ENCODE measurements around the gene SLC25A38.
"Not testable (repeated sequence)": the region's sequence is repeated elsewhere in the genome, so short reads cannot be mapped to it uniquely, and the experiment has no call there.

DNA sequence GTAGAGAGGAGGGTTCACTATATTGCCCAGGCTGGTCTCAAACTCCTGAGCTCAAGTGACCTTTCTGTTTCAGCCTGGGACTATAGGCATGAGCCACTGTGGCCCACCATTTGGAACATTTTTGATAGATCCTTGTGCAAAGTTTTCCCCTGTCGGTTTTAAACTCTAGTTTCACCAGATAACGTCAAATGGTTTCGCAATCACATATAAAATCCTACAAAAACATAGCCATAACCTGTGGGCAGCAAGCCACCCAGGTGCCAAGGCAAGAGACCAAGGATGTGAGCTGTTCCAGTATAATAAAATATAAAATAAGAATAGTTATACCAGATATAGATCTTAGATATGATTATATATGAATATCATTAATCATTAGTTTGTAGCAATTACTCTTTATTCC lies 33.8 kb downstream of the SLC25A38 start:
- TF ChIP-seq, protein P1, sequence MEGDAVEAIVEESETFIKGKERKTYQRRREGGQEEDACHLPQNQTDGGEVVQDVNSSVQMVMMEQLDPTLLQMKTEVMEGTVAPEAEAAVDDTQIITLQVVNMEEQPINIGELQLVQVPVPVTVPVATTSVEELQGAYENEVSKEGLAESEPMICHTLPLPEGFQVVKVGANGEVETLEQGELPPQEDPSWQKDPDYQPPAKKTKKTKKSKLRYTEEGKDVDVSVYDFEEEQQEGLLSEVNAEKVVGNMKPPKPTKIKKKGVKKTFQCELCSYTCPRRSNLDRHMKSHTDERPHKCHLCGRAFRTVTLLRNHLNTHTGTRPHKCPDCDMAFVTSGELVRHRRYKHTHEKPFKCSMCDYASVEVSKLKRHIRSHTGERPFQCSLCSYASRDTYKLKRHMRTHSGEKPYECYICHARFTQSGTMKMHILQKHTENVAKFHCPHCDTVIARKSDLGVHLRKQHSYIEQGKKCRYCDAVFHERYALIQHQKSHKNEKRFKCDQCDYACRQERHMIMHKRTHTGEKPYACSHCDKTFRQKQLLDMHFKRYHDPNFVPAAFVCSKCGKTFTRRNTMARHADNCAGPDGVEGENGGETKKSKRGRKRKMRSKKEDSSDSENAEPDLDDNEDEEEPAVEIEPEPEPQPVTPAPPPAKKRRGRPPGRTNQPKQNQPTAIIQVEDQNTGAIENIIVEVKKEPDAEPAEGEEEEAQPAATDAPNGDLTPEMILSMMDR (conservative IDR thresholded peaks at IDR 0.05), result not testable (repeated sequence)
- not testable (repeated sequence) for TF ChIP-seq EZH2 (IDR thresholded peaks at IDR 0.05; ENCODE audit: low read depth)
